Urothelium cell line (cell line): ENCODE measurements around the gene SERPINB7.

Experiments
- DNase-seq: peaks from one replicate; pipeline ENCODE4 v3.0.0; 2011; ENCODE audit warnings: low spot score, mixed read lengths
- FAIRE-seq: peaks from 2 replicates; lab custom pipeline; 2011; peaks lifted over from hg19 to GRCh38; lab: Jason Lieb, UNC

The SERPINB7 gene

GRCh38 chr18:63784787-63785452, 9.7 kb downstream of the SERPINB7 start:
- FAIRE-seq = no peak
- DNase-seq = no peak

GRCh38 chr18:63787673-63788072, 12.5 kb downstream of the SERPINB7 start:
- FAIRE-seq = no peak

GRCh38 chr18:63788447-63789096, 13.4 kb downstream of the SERPINB7 start:
- DNase-seq (peak; percentile 43), FAIRE-seq (no peak)

More at GRCh38 chr18:63787673-63788072, 12.5 kb downstream of the SERPINB7 start:
- no peak for DNase-seq

GRCh38 chr18:63789327-63789726, 14.1 kb downstream of the SERPINB7 start:
- no peak for DNase-seq
- FAIRE-seq = no peak

- FAIRE-seq = no peak
- DNase-seq = no peak
Measured at GRCh38 chr18:63795606-63796005, 20.4 kb downstream of the SERPINB7 start.

- FAIRE-seq (no peak), DNase-seq (no peak)
Measured at GRCh38 chr18:63799189-63799588, 24.0 kb downstream of the SERPINB7 start.

- no peak for DNase-seq
- FAIRE-seq = no peak
Measured at GRCh38 chr18:63801343-63801742, 26.1 kb downstream of the SERPINB7 start.

GRCh38 chr18:63808125-63808524, 32.9 kb downstream of the SERPINB7 start:
- FAIRE-seq (no peak), DNase-seq (no peak)

GRCh38 chr18:63817441-63818051, 42.3 kb downstream of the SERPINB7 start:
- no peak for DNase-seq
- no peak for FAIRE-seq

GRCh38 chr18:63818212-63818611, 43.0 kb downstream of the SERPINB7 start:
- no peak for DNase-seq
- no peak for FAIRE-seq

GRCh38 chr18:63819786-63820185, 44.6 kb downstream of the SERPINB7 start:
- FAIRE-seq = no peak
- DNase-seq = no peak

GRCh38 chr18:63820694-63821093, 45.5 kb downstream of the SERPINB7 start:
- FAIRE-seq = no peak

GRCh38 chr18:63823516-63824219, 48.5 kb downstream of the SERPINB7 start:
- FAIRE-seq = no peak
- no peak for DNase-seq

More at GRCh38 chr18:63820694-63821093, 45.5 kb downstream of the SERPINB7 start:
- no peak for DNase-seq

- DNase-seq (no peak), FAIRE-seq (no peak)
Measured at GRCh38 chr18:63824220-63824525, 49.0 kb downstream of the SERPINB7 start.

- no peak for DNase-seq
- no peak for FAIRE-seq
Measured at GRCh38 chr18:63828120-63828519, 52.9 kb downstream of the SERPINB7 start.

- DNase-seq (no peak), FAIRE-seq (no peak)
Measured at GRCh38 chr18:63828656-63829055, 53.4 kb downstream of the SERPINB7 start.

GRCh38 chr18:63829886-63830285, 54.7 kb downstream of the SERPINB7 start:
- FAIRE-seq = no peak

GRCh38 chr18:63831080-63831788, 56.0 kb downstream of the SERPINB7 start:
- FAIRE-seq (no peak), DNase-seq (peak; percentile 48)

More at GRCh38 chr18:63829886-63830285, 54.7 kb downstream of the SERPINB7 start:
- no peak for DNase-seq

- FAIRE-seq = no peak
- DNase-seq = no peak
Measured at GRCh38 chr18:63832470-63832869, 57.3 kb downstream of the SERPINB7 start.

- FAIRE-seq (no peak), DNase-seq (no peak)
Measured at GRCh38 chr18:63834471-63835113, 59.4 kb downstream of the SERPINB7 start.
